K562 (cell line): ENCODE data around the gene LRRC61. TPM values are rescaled to one million over a fixed set of nuclear protein-coding genes. Genes with fewer than 3 reads are reported as not detected.
"Not testable (repeated sequence)": the region's sequence is repeated elsewhere in the genome, so short reads cannot be mapped to it uniquely, and the experiment has no call there.

Experiments
- ATF7 ChIP-seq: fragments of 450-650 bp; IDR thresholded peaks from 2 replicates; pipeline ENCODE4 v1.7.1; 2014; ENCODE audit warnings: mild to moderate bottlenecking, moderate library complexity
- BCOR ChIP-seq: fragments of 450-650 bp; IDR thresholded peaks from 2 replicates; pipeline ENCODE4 v1.6.1; 2016
- CBX3 ChIP-seq, 2 experiments: IDR thresholded peaks; 1 replicate in 1 of 2; 2 replicates in 1 of 2; pipeline ENCODE4 v1.6.1; 2012; ENCODE audit warnings: inconsistent platforms in 2 of 2, low read length in 2 of 2, borderline replicate concordance in 1 of 2, control low read depth in 1 of 2
- DMBX1 ChIP-seq: fragments of 250-450 bp; sonication (Bioruptor Pico); IDR thresholded peaks from 2 replicates; pipeline ENCODE4 v1.8.0; 2022; ENCODE audit warnings: inconsistent platforms, mild to moderate bottlenecking, moderate library complexity, borderline replicate concordance
- ELF1 ChIP-seq: fragments of 200-800 bp; sonication (Bioruptor generic); IDR thresholded peaks from 2 replicates; pipeline ENCODE4 v1.6.1; 2016; ENCODE audit warnings: missing genetic modification characterization, missing compliant biosample characterization
- HDAC1 ChIP-seq, 2 experiments: fragments of 450-650 bp; IDR thresholded peaks; 2 replicates each; pipeline ENCODE4 v1.6.1; 2016 to 2017; ENCODE audit warnings: inconsistent platforms in 1 of 2, mild to moderate bottlenecking in 1 of 2, moderate library complexity in 1 of 2
- HDAC2 ChIP-seq: fragments of 450-650 bp; IDR thresholded peaks from 2 replicates; pipeline ENCODE4 v1.6.1; 2016; ENCODE audit warnings: mild to moderate bottlenecking
- HLTF ChIP-seq: fragments of 450-650 bp; IDR thresholded peaks from 2 replicates; pipeline ENCODE4 v1.6.1; 2016
- KDM1A ChIP-seq, 2 experiments: fragments of 450-650 bp; IDR thresholded peaks; 2 replicates each; pipeline ENCODE4 v1.6.1; 2016; ENCODE audit warnings: mild to moderate bottlenecking in 2 of 2
- MAFF ChIP-seq: IDR thresholded peaks from 2 replicates; pipeline ENCODE4 v1.6.1; 2012; ENCODE audit warnings: low read length, improper control_type of control experiment
- MAFG ChIP-seq: fragments of 450-650 bp; conservative IDR thresholded peaks from 2 replicates; pipeline ENCODE4 v1.6.1; 2016; ENCODE audit warnings: missing genetic modification characterization, missing compliant biosample characterization
- MNT ChIP-seq, 2 experiments: fragments of 450-650 bp; conservative IDR thresholded peaks; 2 replicates each; pipeline ENCODE4 v1.6.1; 2017; ENCODE audit warnings: mild to moderate bottlenecking in 2 of 2, moderate library complexity in 2 of 2
- NBN ChIP-seq: fragments of 450-650 bp; IDR thresholded peaks from 2 replicates; pipeline ENCODE4 v1.6.1; 2016; ENCODE audit warnings: low read depth, mild to moderate bottlenecking
- NCOA1 ChIP-seq: fragments of 450-650 bp; IDR thresholded peaks from 2 replicates; pipeline ENCODE4 v1.6.1; 2016; ENCODE audit warnings: low read depth
- NR4A1 ChIP-seq, 2 experiments: fragments of 250-450 bp in 1 of 2; fragments of 450-650 bp in 1 of 2; sonication (Bioruptor Pico) in 1 of 2; IDR thresholded peaks; 2 replicates each; pipeline versions ENCODE4 v1.4.0 to v1.6.1; 2016 to 2020; ENCODE audit warnings: mild to moderate bottlenecking in 2 of 2, missing compliant biosample characterization in 1 of 2, missing genetic modification characterization in 1 of 2, moderate library complexity in 1 of 2
- NRF1 ChIP-seq, 2 experiments: fragments of 450-650 bp; IDR thresholded peaks in 1 of 2; conservative IDR thresholded peaks in 1 of 2; 2 replicates each; pipeline ENCODE4 v1.6.1; 2014; ENCODE audit warnings: mild to moderate bottlenecking in 2 of 2
- YY1 ChIP-seq, 3 experiments: IDR thresholded peaks; 2 replicates each; pipeline ENCODE4 v1.6.1; 2011; ENCODE audit warnings: low read length in 2 of 3, mild to moderate bottlenecking in 2 of 3, moderate library complexity in 2 of 3, borderline replicate concordance in 1 of 3, control low read depth in 1 of 3, low read depth in 1 of 3; ENCODE audit not compliant: insufficient read depth in 3 of 3, insufficient replicate concordance in 2 of 3, control insufficient read depth in 1 of 3, insufficient read length in 1 of 3; ENCODE audit errors: extremely low read depth in 1 of 3
- ZBTB2 ChIP-seq: fragments of 450-650 bp; IDR thresholded peaks from 2 replicates; pipeline ENCODE4 v1.6.1; 2016; ENCODE audit warnings: antibody characterized with exemption
- ZEB2 ChIP-seq: fragments of 450-650 bp; IDR thresholded peaks from 2 replicates; pipeline ENCODE4 v1.6.1; 2016
- ZNF143 ChIP-seq: sonication (generic); formaldehyde crosslinking; IDR thresholded peaks from 2 replicates; pipeline ENCODE4 v1.9.0; 2022; ENCODE audit warnings: mild to moderate bottlenecking, missing genetic modification reagents
- ZNF76 ChIP-seq: fragments of 250-450 bp; sonication (Bioruptor Pico); IDR thresholded peaks from 2 replicates; pipeline ENCODE4 v1.4.0; 2020; ENCODE audit warnings: mild to moderate bottlenecking, moderate library complexity, borderline replicate concordance
- polyA plus RNA-seq, 8 experiments: library from polyadenylated mRNA; depleted of rRNA in 4 of 8; stranded (reverse) in 5 of 8; unstranded in 3 of 8; fragments of >200 nt; fragmentation: Nextera tagmentation in 2 of 8; fragmentation: Illumina TruSeq in 1 of 8; extraction: Ambion mirVana in 2 of 8; extraction: Trizol in 1 of 8; gene quantifications; 2 replicates each; pipeline versions ENCODE4 v1.2.1 to v1.2.3, GENCODE V29; 2011 to 2014; ENCODE audit warnings: inconsistent platforms in 1 of 8, missing spikeins in 1 of 8
- total RNA-seq, 7 experiments: library from RNA; depleted of rRNA in 6 of 7; stranded (reverse); fragments of >200 nt in 6 of 7; fragmentation: Illumina TruSeq in 2 of 7; extraction: Trizol in 2 of 7; gene quantifications; 2 replicates each; pipeline versions ENCODE4 v1.2.1 to v1.2.3, GENCODE V29; 2011 to 2021; ENCODE audit warnings: low replicate concordance in 1 of 7
- TF ChIP-seq, protein P1 (sequence below), 2 experiments: fragments of 450-650 bp in 1 of 2; sonication (generic) in 1 of 2; formaldehyde crosslinking in 1 of 2; IDR thresholded peaks in 1 of 2; conservative IDR thresholded peaks in 1 of 2; 2 replicates each; pipeline versions ENCODE4 v1.6.1 to v1.8.1; 2016 to 2023; ENCODE audit warnings: mild to moderate bottlenecking in 2 of 2, moderate library complexity in 2 of 2, inconsistent platforms in 1 of 2, missing genetic modification reagents in 1 of 2
- TF ChIP-seq, protein P2 (sequence below): fragments of 250-450 bp; sonication (Bioruptor Pico); IDR thresholded peaks from 2 replicates; pipeline ENCODE4 v1.4.0; 2020; ENCODE audit warnings: mild to moderate bottlenecking

LRRC61 gene
- total and polyA plus RNA-seq, 9 of the 15 experiments (the other 6 are each of a cell fraction or from before 2014, with no cell fraction given), result 1.3 to 55.2 (median 35.2) TPM

DNA sequence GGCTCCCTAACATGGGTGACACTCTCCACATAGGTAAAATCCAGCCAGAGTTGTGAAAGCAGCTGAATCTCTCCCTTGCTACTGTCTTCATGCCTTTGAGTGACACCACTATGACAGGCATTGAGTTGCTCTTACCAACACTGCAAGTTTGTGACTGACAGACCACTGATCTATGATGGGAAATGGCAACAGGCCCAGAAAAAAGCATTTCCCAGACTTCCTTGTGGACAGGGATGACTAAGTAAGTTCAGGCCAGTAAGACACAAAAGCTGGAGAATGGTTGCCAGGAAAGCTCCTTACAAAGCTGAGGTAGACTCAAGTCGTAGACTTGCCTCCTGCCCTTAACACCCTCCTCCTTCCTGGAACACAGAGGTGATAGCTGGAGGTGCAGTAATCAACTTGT is 20.2 kb upstream of the LRRC61 start (continued):
- TF ChIP-seq NBN (peak; percentile 62; the same call in 1 of the 2 replicates), ATF7 (peak; percentile 78), NCOA1 (0 out of 2 replicates have a peak, but pooled peaks have one; percentile 15), ZEB2 (peak; percentile 47), MAFG (peak; percentile 88), HDAC2 (peak; percentile 92), YY1 (IDR thresholded peaks at IDR 0.05; ENCODE audit: borderline replicate concordance in 1 of 3, control insufficient read depth in 1 of 3, extremely low read depth in 1 of 3, insufficient read depth in 3 of 3, insufficient read length in 1 of 3, insufficient replicate concordance in 2 of 3, low read depth in 1 of 3, low read length in 2 of 3) (peak in 1 of 3 experiments; percentile 15), MNT (conservative IDR thresholded peaks at IDR 0.05) (peak in 1 of 2 experiments; percentile 37; a peak in 1 of 4 replicates), MAFF (peak; percentile 13; the same call in 1 of the 2 replicates), CBX3 (IDR thresholded peaks at IDR 0.05; ENCODE audit: borderline replicate concordance in 1 of 2, low read length in 2 of 2) (peak in 1 of 2 experiments; percentile 19; a peak in 1 of 3 replicates), NRF1 (conservative IDR thresholded peaks at IDR 0.05 in 1 of 2, IDR thresholded peaks at IDR 0.05 in 1 of 2) (peak; percentile 15 to 42; a peak in 3 of 4 replicates), ZNF143 (CRISPR knock-in tag) (peak; percentile 55; the same call in 1 of the 2 replicates), KDM1A (IDR thresholded peaks at IDR 0.05) (peak in 1 of 2 experiments; percentile 74; a peak in 1 of 4 replicates), ZNF76 (peak; percentile 36; the same call in 1 of the 2 replicates), DMBX1 (peak; percentile 82), NR4A1 (tag; IDR thresholded peaks at IDR 0.05) (peak; percentile 71; the same call in 1 of the 2 replicates), BCOR (peak; percentile 90; the same call in 1 of the 2 replicates), ELF1 (peak; percentile 55), HDAC1 (IDR thresholded peaks at IDR 0.05) (peak in 1 of 2 experiments; percentile 70; a peak in 2 of 4 replicates), HLTF (peak; percentile 97), ZBTB2 (peak; percentile 40; the same call in 1 of the 2 replicates)
- not testable (repeated sequence) for TF ChIP-seq NR4A1 (CRISPR knock-in tag; IDR thresholded peaks at IDR 0.05)
- TF ChIP-seq, protein P1, sequence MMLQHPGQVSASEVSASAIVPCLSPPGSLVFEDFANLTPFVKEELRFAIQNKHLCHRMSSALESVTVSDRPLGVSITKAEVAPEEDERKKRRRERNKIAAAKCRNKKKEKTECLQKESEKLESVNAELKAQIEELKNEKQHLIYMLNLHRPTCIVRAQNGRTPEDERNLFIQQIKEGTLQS (IDR thresholded peaks at IDR 0.05), result peak; percentile 70
- TF ChIP-seq, protein P1 (CRISPR knock-in tag; conservative IDR thresholded peaks at IDR 0.05), result not testable (repeated sequence)
- TF ChIP-seq, protein P2, sequence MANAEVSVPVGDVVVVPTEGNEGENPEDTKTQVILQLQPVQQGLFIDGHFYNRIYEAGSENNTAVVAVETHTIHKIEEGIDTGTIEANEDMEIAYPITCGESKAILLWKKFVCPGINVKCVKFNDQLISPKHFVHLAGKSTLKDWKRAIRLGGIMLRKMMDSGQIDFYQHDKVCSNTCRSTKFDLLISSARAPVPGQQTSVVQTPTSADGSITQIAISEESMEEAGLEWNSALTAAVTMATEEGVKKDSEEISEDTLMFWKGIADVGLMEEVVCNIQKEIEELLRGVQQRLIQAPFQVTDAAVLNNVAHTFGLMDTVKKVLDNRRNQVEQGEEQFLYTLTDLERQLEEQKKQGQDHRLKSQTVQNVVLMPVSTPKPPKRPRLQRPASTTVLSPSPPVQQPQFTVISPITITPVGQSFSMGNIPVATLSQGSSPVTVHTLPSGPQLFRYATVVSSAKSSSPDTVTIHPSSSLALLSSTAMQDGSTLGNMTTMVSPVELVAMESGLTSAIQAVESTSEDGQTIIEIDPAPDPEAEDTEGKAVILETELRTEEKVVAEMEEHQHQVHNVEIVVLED (CRISPR knock-in tag), result 0 out of 2 replicates have a peak, but pooled peaks have one; percentile 10
